ENCODE data around the gene SPG7. TPM values are rescaled to one million over a fixed set of nuclear protein-coding genes. Genes with fewer than 3 reads are reported as not detected.
A peak's percentile ranks its signal among the peaks of the same experiment; 100 is the strongest.

Gene SPG7
- total and polyA plus RNA-seq, 2 of the 4 experiments (the other 2 are of a cell fraction), result 94.6 to 96.8 TPM

DNA sequence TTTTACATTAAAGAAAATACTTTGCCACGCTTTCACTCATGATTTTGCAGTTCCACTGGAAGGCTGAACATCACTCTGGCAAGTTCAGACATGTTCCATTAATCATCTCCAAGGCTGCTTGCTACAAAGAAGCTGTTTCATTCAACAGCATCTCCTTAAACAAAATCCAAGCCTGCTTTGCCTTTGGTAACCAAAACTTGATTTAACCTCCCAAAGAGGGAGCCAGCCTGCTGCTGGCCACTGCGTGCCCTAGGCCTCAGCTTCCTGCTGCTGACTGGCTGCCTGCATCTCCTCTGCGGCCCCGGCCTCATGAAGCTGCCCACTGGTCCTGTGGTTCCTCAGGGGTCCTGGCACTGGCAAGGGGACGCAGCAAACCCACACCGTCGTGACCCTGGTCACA, 49.7 kb upstream of the SPG7 start:
- ATAC-seq (ENCODE audit: low read depth) (peak; percentile 55), DNase-seq (no peak)
- no TSS peak for BruUV-seq (replicated peaks)
- Histone ChIP-seq H3K4ac (ENCODE audit: low read depth, low read length) (peak overlapping the region; percentile 94), H3K9ac (ENCODE audit: low read depth, low read length) (no peak overlapping the region), H2AFZ (replicated peaks; ENCODE audit: low read length, poor library complexity) (no peak overlapping the region), H4K8ac (ENCODE audit: low read depth in 2 of 2, low read length in 2 of 2) (peak overlapping the region in 1 of 2 experiments; percentile 63; a peak in 2 of 4 replicates), H3K4me3 (ENCODE audit: insufficient read depth, low read depth, low read length) (no peak overlapping the region), H2BK20ac (ENCODE audit: low read depth, low read length) (peak overlapping the region; percentile 71), H3K14ac (replicated peaks; ENCODE audit: low read depth, low read length) (peak overlapping the region; percentile 61), H3K23ac (ENCODE audit: low read depth, low read length) (peak overlapping the region; percentile 11; the same call in 1 of the 2 replicates), H2AK9ac (replicated peaks; ENCODE audit: low read depth, low read length, poor library complexity) (peak overlapping the region; percentile 93), H3K4me2 (ENCODE audit: low read depth, low read length) (no peak overlapping the region), H3K18ac (ENCODE audit: low read depth, low read length) (peak overlapping the region; percentile 59), H4K91ac (ENCODE audit: insufficient read depth, low read depth, low read length) (peak overlapping the region; percentile 81), H3K56ac (ENCODE audit: extremely low read depth, insufficient read depth, low read length) (peak overlapping the region; percentile 38; the same call in 1 of the 2 replicates), H4K20me1 (ENCODE audit: insufficient read depth, low read length) (peaks cover 77% of the 10 kb centered on the region), H2BK5ac (ENCODE audit: low read depth, low read length, poor library complexity, severe bottlenecking) (peak overlapping the region; percentile 97), H3K9me3 (ENCODE audit: control insufficient read depth, insufficient read depth, low read length) (peaks cover 5% of the 10 kb centered on the region), H3K79me1 (ENCODE audit: low read depth in 1 of 2, low read length in 2 of 2) (peaks cover 0 to 63% of the 10 kb centered on the region in 2 experiments; a peak in 3 of 4 replicates), H2BK15ac (ENCODE audit: low read depth, low read length) (no peak overlapping the region), H3K27me3 (ENCODE audit: control insufficient read depth, insufficient read depth, low read length) (no peaks in the 10 kb centered on the region), H3K27ac (ENCODE audit: insufficient read depth, low read length) (peak overlapping the region; percentile 93), H4K5ac (ENCODE audit: low read depth, low read length) (peak overlapping the region; percentile 56), H2BK120ac (ENCODE audit: low read depth, low read length) (peak overlapping the region; percentile 93), H2AK5ac (ENCODE audit: low read depth, low read length) (peak overlapping the region; percentile 29), H3K9me1 (ENCODE audit: insufficient read depth, low read length) (peaks cover 19% of the 10 kb centered on the region), H3K36me3 (ENCODE audit: control insufficient read depth, insufficient read depth, low read length) (no peaks in the 10 kb centered on the region), H3K4me1 (ENCODE audit: control insufficient read depth, insufficient read depth, low read length) (peaks cover 13% of the 10 kb centered on the region)
- WGBS, 2 experiments (ENCODE audit: extremely low coverage in 2 of 2, insufficient read length in 1 of 2), result 94% methylated on average over 3 of the region's 7 CpGs; no CpG with 5 or more reads in 1 of the 2 experiments
- CTCF ChIA-PET, result no interaction called here
- dilution Hi-C loops (cut with HindIII; ENCODE audit: low sequenced_read_pairs, unreplicated experiment) (no loop called here), in situ Hi-C loops (cut with MboI; ENCODE audit: low sequenced_read_pairs) (no loop called here), intact Hi-C loops (cut with micrococcal nuclease) (no loop called here)
- no peak for TF ChIP-seq MAFK (IDR thresholded peaks at IDR 0.05; ENCODE audit: low read depth, low read length)
- POLR2A ChIA-PET (ENCODE audit: unreplicated experiment), result interaction anchor here (0.6 kb wide), 1 partner anchor 14 kb away, joined by 3 read pairs; no protein-coding TSS in a partner anchor

Measured in IMR-90 (cell line).